Ishikawa (cell line): ENCODE data around the gene CNOT2.

ENCODE experiments used
- CEBPB ChIP-seq: IDR thresholded peaks from 2 replicates; pipeline ENCODE4 v1.6.1; 2012
- CREB1 ChIP-seq: IDR thresholded peaks from 2 replicates; pipeline ENCODE4 v1.6.1; 2012; ENCODE audit warnings: low read depth
- EGR1 ChIP-seq: IDR thresholded peaks from 2 replicates; pipeline ENCODE4 v1.6.1; 2012
- EP300 ChIP-seq: IDR thresholded peaks from 2 replicates; pipeline ENCODE4 v1.6.1; 2012; ENCODE audit warnings: borderline replicate concordance
- FOXM1 ChIP-seq: IDR thresholded peaks from 2 replicates; pipeline ENCODE4 v1.6.1; 2012; ENCODE audit warnings: low read depth, borderline replicate concordance
- RAD21 ChIP-seq: IDR thresholded peaks from 2 replicates; pipeline ENCODE4 v1.6.1; 2012; ENCODE audit warnings: low read depth
- TAF1 ChIP-seq: IDR thresholded peaks from 2 replicates; pipeline ENCODE4 v1.6.1; 2012; ENCODE audit warnings: low read depth, mild to moderate bottlenecking
- TCF12 ChIP-seq: IDR thresholded peaks from 2 replicates; pipeline ENCODE4 v1.6.1; 2012; ENCODE audit warnings: low read depth
- TEAD4 ChIP-seq: IDR thresholded peaks from 2 replicates; pipeline ENCODE4 v1.6.1; 2012
- YY1 ChIP-seq: IDR thresholded peaks from 2 replicates; pipeline ENCODE4 v1.6.1; 2012; ENCODE audit warnings: low read depth
- ZBTB7A ChIP-seq: IDR thresholded peaks from 2 replicates; pipeline ENCODE4 v1.6.1; 2012; ENCODE audit warnings: low read depth
- TF ChIP-seq, protein P1 (sequence below): IDR thresholded peaks from 2 replicates; pipeline ENCODE4 v1.6.1; 2012; ENCODE audit warnings: low read depth, mild to moderate bottlenecking
- TF ChIP-seq, protein P2 (sequence below): IDR thresholded peaks from 2 replicates; pipeline ENCODE4 v1.6.1; 2012

DNA sequence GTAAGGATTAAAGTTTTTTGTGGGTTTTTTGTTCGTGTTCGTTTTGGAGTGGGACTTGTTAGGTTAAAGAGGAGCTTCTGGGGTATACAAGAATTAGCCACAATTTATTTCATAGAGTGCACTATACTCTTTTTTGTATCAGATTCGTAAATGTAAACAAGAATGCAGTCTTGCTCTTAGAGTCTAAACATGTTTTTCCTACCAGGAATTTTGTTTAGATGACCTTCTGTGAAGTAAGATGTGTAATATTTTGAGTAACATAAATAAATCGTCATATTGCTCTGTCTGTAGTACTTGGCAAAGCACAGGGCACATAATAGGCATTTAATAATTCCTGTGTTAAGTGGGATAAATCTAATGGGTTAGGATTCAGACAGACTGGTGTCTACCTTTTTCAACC, 9.6 kb downstream of the CNOT2 start:
- TF ChIP-seq TAF1 (no peak), ZBTB7A (no peak), CEBPB (no peak), EP300 (no peak), RAD21 (no peak), YY1 (no peak), TEAD4 (no peak), TCF12 (no peak), CREB1 (no peak), EGR1 (no peak), FOXM1 (no peak)
- TF ChIP-seq, protein P1, sequence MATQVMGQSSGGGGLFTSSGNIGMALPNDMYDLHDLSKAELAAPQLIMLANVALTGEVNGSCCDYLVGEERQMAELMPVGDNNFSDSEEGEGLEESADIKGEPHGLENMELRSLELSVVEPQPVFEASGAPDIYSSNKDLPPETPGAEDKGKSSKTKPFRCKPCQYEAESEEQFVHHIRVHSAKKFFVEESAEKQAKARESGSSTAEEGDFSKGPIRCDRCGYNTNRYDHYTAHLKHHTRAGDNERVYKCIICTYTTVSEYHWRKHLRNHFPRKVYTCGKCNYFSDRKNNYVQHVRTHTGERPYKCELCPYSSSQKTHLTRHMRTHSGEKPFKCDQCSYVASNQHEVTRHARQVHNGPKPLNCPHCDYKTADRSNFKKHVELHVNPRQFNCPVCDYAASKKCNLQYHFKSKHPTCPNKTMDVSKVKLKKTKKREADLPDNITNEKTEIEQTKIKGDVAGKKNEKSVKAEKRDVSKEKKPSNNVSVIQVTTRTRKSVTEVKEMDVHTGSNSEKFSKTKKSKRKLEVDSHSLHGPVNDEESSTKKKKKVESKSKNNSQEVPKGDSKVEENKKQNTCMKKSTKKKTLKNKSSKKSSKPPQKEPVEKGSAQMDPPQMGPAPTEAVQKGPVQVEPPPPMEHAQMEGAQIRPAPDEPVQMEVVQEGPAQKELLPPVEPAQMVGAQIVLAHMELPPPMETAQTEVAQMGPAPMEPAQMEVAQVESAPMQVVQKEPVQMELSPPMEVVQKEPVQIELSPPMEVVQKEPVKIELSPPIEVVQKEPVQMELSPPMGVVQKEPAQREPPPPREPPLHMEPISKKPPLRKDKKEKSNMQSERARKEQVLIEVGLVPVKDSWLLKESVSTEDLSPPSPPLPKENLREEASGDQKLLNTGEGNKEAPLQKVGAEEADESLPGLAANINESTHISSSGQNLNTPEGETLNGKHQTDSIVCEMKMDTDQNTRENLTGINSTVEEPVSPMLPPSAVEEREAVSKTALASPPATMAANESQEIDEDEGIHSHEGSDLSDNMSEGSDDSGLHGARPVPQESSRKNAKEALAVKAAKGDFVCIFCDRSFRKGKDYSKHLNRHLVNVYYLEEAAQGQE = no peak
- TF ChIP-seq, protein P2, sequence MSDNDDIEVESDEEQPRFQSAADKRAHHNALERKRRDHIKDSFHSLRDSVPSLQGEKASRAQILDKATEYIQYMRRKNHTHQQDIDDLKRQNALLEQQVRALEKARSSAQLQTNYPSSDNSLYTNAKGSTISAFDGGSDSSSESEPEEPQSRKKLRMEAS = no peak
